HG02623 (cell line): Measurements from ENCODE around the gene POTEB3.
"Not testable (repeated sequence)": the region's sequence is repeated elsewhere in the genome, so short reads cannot be mapped to it uniquely, and the experiment has no call there.

ENCODE experiments used
- ATAC-seq: cut with Tn5 transposase; IDR thresholded peaks from one replicate; pipeline ENCODE4 v1.9.1; 2021; ENCODE audit warnings: moderate library complexity; ENCODE audit not compliant: unreplicated experiment

POTEB3 gene

GRCh38 chr15:21440399-21440798, at the start of gene POTEB3:
POTEB3 (minus strand) TSS chr15:21440499; CDS start chr15:21440011, 488 bp downstream.
- not testable (repeated sequence) for ATAC-seq

- ATAC-seq = not testable (repeated sequence)
Measured at GRCh38 chr15:21453683-21454082, 13.4 kb upstream of the POTEB3 start.

DNA sequence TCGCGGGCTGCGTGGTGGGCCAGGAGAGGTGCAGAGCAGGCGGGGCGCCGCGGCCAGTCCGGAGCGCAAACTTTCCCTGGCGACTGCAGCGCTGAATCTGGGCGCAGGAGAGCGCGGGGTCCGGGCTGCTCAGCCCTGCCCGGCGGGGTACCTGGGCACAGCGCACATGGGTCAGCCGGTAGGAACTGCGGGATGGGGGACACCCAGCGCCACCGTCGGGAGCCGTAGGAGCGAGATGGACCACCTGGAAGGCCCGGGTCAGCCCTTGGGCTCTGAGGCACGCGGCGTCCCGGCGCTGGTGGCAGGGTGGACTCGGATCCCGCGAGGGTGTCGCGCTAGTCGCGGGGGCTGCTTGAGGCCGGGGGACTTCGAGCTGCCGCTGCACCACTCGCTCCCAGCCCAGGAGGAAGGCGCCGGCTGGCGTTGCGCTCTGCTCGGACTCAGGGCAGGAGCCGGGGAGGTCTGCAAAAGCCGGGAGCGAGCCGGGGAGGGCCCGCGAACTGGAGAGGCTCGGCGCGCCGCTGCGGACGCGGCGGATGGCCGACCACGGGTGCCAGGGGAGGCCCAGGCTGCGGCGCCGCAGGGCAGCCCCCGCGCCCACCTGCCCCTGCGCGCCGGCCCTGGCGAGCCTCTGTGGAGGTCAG, 11.7 kb upstream of the POTEB3 start:
- not testable (repeated sequence) for ATAC-seq

DNA sequence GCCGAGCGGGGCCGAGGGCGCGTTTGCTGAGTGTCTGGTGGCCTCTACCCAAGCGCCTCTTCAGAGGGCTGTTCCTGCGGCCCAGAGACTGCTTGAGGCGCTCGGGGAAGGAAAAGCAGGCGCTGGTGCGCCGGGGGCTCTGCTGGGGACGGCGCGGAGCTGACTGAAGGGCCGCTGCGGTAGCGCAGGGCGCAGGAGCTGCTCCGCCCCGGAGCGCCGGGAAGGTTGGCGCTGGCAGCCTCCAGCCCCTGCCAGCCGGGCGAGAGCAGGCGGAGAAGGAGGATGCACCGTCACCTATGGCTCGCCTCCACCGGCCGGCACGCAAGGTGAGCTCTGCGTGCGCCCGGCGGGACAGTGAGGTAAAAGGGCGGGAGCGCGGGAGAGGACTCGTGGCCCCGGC, 11.2 kb upstream of the POTEB3 start:
- ATAC-seq = not testable (repeated sequence)

DNA sequence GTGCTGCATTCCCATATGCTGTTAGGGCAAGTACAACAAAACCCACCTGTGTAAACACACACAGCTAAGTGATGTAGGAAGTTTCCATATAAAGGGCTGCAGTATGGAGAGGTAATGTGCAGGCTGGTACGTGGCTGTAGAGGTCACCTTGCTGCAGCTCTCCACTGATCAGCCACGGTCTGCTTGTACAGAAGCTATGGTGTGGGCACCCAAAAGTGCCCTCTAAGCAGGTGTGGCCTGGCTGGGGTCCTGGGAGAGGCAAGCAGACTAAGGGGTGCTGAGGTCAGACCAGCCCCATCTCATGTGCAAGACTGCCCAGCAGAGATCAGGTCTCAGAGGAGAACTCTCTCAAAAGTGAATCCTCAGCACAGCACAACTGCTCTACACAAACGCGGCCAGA, 32.9 kb downstream of the POTEB3 start:
- ATAC-seq = not testable (repeated sequence)

DNA sequence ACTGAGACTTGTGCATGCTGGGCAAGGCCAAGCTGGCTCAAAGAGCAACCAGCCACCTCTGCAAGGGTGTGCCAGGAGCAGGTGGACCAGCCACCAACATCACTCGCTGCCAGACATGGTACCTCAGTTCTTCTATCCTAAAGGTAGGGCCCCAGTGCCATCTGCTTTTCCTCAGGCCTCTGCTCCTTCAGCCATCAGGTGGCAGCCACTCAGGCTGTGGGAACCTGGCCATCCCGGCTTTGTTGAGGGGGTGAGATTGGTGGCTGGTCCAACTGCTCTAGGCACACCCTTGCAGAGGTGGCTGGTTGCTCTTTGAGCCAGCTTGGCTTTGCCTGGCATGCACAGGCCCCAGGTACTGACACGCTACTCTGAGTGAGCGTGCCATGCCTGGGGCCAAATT, 38.8 kb downstream of the POTEB3 start:
- ATAC-seq = not testable (repeated sequence)

DNA sequence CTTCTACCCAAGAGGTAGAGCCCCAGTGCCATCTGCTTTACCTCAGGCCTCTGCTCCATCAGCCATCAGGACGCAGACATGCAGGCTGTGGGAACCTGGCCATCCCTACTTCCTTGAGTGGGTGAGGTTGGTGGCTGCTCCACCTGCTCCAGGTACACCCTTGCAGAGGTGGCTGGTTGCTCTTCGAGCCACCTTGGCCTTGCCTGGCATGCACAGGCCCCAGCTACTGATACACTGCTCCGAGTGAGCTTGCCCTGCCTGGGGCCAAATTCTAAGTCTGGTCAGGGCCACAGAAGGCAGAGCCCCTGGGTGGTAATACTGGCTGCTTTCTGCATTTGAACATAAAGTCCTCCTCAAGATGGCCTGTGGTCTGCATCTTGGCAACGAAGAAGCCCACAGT, 41.2 kb downstream of the POTEB3 start:
- not testable (repeated sequence) for ATAC-seq

GRCh38 chr15:21398511-21398910, 41.8 kb downstream of the POTEB3 start:
- not testable (repeated sequence) for ATAC-seq

DNA sequence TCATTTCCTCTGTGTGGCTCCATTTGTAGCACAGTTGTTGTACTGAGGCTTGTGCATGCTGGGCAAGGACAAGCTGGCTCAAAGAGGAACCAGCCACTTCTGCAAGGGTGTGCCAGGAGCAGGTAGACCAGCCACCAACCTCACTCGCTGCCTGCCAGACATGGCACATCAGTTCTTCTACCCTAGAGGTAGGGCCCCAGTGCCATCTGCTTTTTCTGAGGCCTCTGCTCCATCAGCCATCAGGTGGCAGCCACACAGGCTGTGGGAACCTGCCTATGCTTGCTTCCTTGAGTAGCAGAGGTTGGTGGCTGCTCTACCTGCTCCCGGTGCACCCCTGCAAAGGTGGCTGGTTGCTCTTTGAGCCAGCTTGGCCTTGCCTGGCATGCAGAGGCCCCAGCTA, 42.6 kb downstream of the POTEB3 start:
- ATAC-seq = not testable (repeated sequence)

- ATAC-seq = not testable (repeated sequence)
Measured at GRCh38 chr15:21397186-21397585, 43.1 kb downstream of the POTEB3 start.

- ATAC-seq = not testable (repeated sequence)
Measured at GRCh38 chr15:21385961-21386360, 54.3 kb downstream of the POTEB3 start.

- not testable (repeated sequence) for ATAC-seq
Measured at GRCh38 chr15:21383866-21384485, 56.3 kb downstream of the POTEB3 start.

DNA sequence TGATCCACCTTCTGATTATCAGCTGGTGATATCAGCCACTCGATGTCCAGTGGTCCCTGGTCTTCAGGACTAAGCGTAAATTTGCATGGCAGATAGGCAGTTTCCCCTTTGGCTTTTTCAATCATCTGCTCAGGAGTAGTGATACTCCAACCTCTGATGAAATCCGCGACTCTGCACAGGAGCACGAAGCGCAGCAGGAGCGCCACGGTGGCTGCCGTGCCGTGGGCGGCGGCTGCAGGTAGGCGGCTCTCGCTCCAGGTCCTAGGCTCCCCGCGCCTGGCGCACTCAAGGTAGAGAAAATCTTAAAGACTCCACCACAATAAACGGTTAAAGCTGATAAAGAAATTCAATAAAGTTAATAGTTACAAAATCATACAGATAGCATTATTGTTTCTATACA, 66.6 kb downstream of the POTEB3 start:
- not testable (repeated sequence) for ATAC-seq

GRCh38 chr15:21369177-21369576, 71.1 kb downstream of the POTEB3 start:
- ATAC-seq = not testable (repeated sequence)

GRCh38 chr15:21368625-21369024, 71.7 kb downstream of the POTEB3 start:
- not testable (repeated sequence) for ATAC-seq
